MCF 10A (cell line): ENCODE results near the gene MKLN1. TPM values are rescaled to one million over a fixed set of nuclear protein-coding genes. Genes with fewer than 3 reads are reported as not detected.
"Not testable (repeated sequence)": the region's sequence is repeated elsewhere in the genome, so short reads cannot be mapped to it uniquely, and the experiment has no call there.

Experiments
- BruUV-seq: library from RNA; stranded (reverse); fragments of 400-500 nt; replicated peaks from 2 replicates; lab custom pipeline; 2021; lab: Mats Ljungman, UMichigan
- CTCF ChIA-PET: fragments of 300-600 bp; sonication (Branson Sonifier 250); formaldehyde crosslinking; extraction: SDS; loops from one replicate; lab custom pipeline; 2021; ENCODE audit warnings: antibody characterized with exemption, inconsistent platforms; lab: Yijun Ruan, JAX
- POLR2A ChIA-PET: fragments of 300-600, 350-650 bp; sonication (Branson Sonifier 250); formaldehyde crosslinking; extraction: SDS; loops from one replicate; lab custom pipeline; 2020; ENCODE audit warnings: antibody characterized with exemption, inconsistent platforms; lab: Yijun Ruan, JAX
- DNase-seq: peaks from one replicate; pipeline ENCODE4 v3.0.0-alpha.2; 2018; ENCODE audit not compliant: unreplicated experiment
- H3K27ac Mint-ChIP-seq: one replicate; pipeline ENCODE4 v1.8.0; 2022; ENCODE audit warnings: mild to moderate bottlenecking, low read depth, mixed read lengths; ENCODE audit not compliant: unreplicated experiment
- H3K27me3 Mint-ChIP-seq: one replicate; pipeline ENCODE4 v1.8.0; 2022; ENCODE audit warnings: mixed read lengths; ENCODE audit not compliant: insufficient read depth, unreplicated experiment
- H3K36me3 Mint-ChIP-seq: one replicate; pipeline ENCODE4 v1.8.0; 2022; ENCODE audit warnings: mild to moderate bottlenecking, moderate library complexity, mixed read lengths; ENCODE audit not compliant: insufficient read depth, unreplicated experiment
- H3K4me1 Mint-ChIP-seq: one replicate; pipeline ENCODE4 v1.8.0; 2022; ENCODE audit warnings: mixed read lengths; ENCODE audit not compliant: insufficient read depth, unreplicated experiment
- H3K4me3 Mint-ChIP-seq: one replicate; pipeline ENCODE4 v1.8.0; 2022; ENCODE audit warnings: mild to moderate bottlenecking, moderate library complexity, mixed read lengths; ENCODE audit not compliant: unreplicated experiment
- H3K9me3 Mint-ChIP-seq: one replicate; pipeline ENCODE4 v1.8.0; 2022; ENCODE audit warnings: mixed read lengths; ENCODE audit not compliant: unreplicated experiment
- CTCF ChIP-seq: fragments of 200-600 bp; IDR thresholded peaks from one replicate; pipeline ENCODE4 v1.8.0; 2022; ENCODE audit warnings: antibody characterized with exemption, mild to moderate bottlenecking; ENCODE audit not compliant: unreplicated experiment
- intact Hi-C: fragments of 100-400 bp; cut with micrococcal nuclease; formaldehyde crosslinking; loops from 2 replicates; pipeline ENCODE4 v1.14.1; 2022
- total RNA-seq: library from RNA; stranded (reverse); gene quantifications from 2 replicates; pipeline ENCODE4 v1.2.3, GENCODE V29; 2022

Gene MKLN1
- total RNA-seq, 1 experiment from 2014 or later = 35.6 TPM

GRCh38 chr7:131511774-131512535, 184.3 kb downstream of the MKLN1 start:
- Mint-ChIP-seq H3K4me1 (peaks cover 15% of the 10 kb centered on the region), H3K27me3 (no peaks in the 10 kb centered on the region), H3K4me3 (no peak overlapping the region), H3K9me3 (no peaks in the 10 kb centered on the region), H3K36me3 (peaks cover 7% of the 10 kb centered on the region), H3K27ac (no peak overlapping the region)
- intact Hi-C loops = no loop called here
- ChIA-PET POLR2A (interaction anchor here (0.6 to 0.9 kb wide), 2 partner anchors 44 to 143 kb away, joined by 4 to 6 read pairs; no protein-coding TSS in a partner anchor), CTCF (interaction anchor here (0.6 to 11.8 kb wide), 12 partner anchors 9 to 914 kb away, joined by 3 to 204 read pairs (median 4); no protein-coding TSS in a partner anchor)
- BruUV-seq = no TSS peak
- no peak for DNase-seq
- no peak for TF ChIP-seq CTCF

GRCh38 chr7:131513245-131514061, 185.8 kb downstream of the MKLN1 start:
- Mint-ChIP-seq H3K27ac (peak overlapping the region; percentile 17), H3K36me3 (peaks cover 7% of the 10 kb centered on the region), H3K9me3 (no peaks in the 10 kb centered on the region), H3K4me3 (no peak overlapping the region), H3K27me3 (no peaks in the 10 kb centered on the region), H3K4me1 (peaks cover 7% of the 10 kb centered on the region)
- ChIA-PET POLR2A (no interaction called here), CTCF (interaction anchor here (0.6 to 11.8 kb wide), 24 partner anchors 8 to 552 kb away, joined by 3 to 204 read pairs (median 5); no protein-coding TSS in a partner anchor)
- TF ChIP-seq CTCF = peak; percentile 87
- DNase-seq = peak; percentile 86
- BruUV-seq = no TSS peak
- intact Hi-C loops = loop anchor here (1.0 kb wide), 1 partner anchor 141 kb away; no protein-coding TSS in a partner anchor

GRCh38 chr7:131515471-131515870, 187.8 kb downstream of the MKLN1 start:
- H3K36me3 Mint-ChIP-seq, BruUV-seq, H3K9me3 Mint-ChIP-seq, H3K27me3 Mint-ChIP-seq, H3K27ac Mint-ChIP-seq, DNase-seq, intact Hi-C loops, H3K4me1 Mint-ChIP-seq, H3K4me3 Mint-ChIP-seq: not testable (repeated sequence)
- ChIA-PET CTCF (interaction anchor here (1.0 to 2.7 kb wide), 6 partner anchors 8 to 140 kb away, joined by 4 to 11 read pairs (median 6); no protein-coding TSS in a partner anchor), POLR2A (interaction anchor here (0.7 kb wide), 1 partner anchor 18 kb away, joined by 4 read pairs; no protein-coding TSS in a partner anchor)

- H3K4me1 Mint-ChIP-seq = peaks cover 7% of the 10 kb centered on the region
- no peak overlapping the region for H3K27ac Mint-ChIP-seq
- POLR2A ChIA-PET = no interaction called here
- no peak for TF ChIP-seq CTCF
- no peak for DNase-seq
- intact Hi-C loops = no loop called here
- CTCF ChIA-PET = no interaction called here
- no TSS peak for BruUV-seq
- peaks cover 7% of the 10 kb centered on the region for H3K36me3 Mint-ChIP-seq
- no peak overlapping the region for H3K4me3 Mint-ChIP-seq
- no peaks in the 10 kb centered on the region for H3K9me3 Mint-ChIP-seq
- H3K27me3 Mint-ChIP-seq = no peaks in the 10 kb centered on the region
Observed at GRCh38 chr7:131517218-131517923, 189.7 kb downstream of the MKLN1 start.
